Measurements from ENCODE around the gene SGCA.
A peak's percentile ranks its signal among the peaks of the same experiment; 100 is the strongest.

The SGCA gene

GRCh38 chr17:50196036-50196435 lies 30.2 kb downstream of the SGCA start:
- no peak for DNase-seq

- DNase-seq: peak; percentile 93
Observed at GRCh38 chr17:50196826-50197225, 31.0 kb downstream of the SGCA start.

DNA sequence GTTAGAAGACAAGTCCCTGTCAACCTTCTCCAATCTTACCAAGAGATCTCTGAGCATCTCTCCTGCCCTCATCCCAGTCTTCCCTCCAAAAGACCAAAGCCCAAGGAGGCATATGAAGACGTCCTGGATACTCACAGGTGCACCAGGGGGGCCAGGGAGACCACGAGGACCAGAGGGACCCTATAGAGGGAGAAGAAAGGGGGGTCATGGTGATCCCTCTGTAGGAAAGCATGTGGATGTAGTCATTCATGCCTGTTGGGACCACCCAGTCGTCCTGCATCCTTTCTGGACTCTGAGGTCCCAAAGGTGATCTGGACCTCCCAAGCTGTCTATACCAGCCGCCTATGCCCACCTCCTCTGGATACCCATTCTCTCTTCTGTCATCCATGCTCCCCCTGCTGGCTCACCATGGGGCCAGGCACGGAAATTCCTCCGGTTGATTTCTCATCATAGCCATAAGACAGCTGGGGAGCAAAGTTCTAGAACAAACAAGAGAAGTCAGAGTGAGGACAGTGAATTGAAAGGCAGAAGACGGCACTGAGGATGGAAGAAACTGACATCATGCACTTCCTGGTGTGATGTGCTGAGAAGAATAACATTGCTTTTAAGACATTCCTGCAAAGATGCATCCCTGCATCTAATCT lies 32.3 kb downstream of the SGCA start:
- peak; percentile 66 for DNase-seq

DNA sequence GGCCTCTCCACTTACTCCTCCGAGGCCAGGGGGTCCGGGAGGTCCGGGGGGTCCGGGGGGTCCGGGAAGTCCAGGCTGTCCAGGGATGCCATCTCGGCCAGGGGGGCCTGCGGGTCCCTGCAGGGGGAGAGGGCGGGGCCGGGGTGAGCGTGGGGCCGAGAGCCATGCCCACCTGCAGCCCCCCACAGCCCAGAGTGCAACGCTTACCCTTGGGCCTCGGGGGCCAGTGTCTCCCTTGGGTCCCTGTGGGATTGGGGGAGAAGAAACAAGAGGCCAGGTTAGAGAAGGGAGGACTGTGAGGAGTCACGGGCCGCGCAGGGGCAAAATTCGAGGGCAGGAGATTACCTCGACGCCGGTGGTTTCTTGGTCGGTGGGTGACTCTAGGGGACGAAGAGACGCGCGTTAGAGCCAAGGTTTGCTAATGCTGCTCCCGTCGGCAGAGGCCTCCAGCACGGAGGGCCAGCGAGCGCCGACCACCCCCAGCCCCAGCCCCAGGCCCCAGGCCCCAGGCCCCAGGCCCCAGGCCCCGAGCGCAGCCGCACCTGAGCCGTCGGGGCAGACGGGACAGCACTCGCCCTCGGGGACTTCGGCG lies 33.5 kb downstream of the SGCA start:
- peak; percentile 56 for DNase-seq

DNA sequence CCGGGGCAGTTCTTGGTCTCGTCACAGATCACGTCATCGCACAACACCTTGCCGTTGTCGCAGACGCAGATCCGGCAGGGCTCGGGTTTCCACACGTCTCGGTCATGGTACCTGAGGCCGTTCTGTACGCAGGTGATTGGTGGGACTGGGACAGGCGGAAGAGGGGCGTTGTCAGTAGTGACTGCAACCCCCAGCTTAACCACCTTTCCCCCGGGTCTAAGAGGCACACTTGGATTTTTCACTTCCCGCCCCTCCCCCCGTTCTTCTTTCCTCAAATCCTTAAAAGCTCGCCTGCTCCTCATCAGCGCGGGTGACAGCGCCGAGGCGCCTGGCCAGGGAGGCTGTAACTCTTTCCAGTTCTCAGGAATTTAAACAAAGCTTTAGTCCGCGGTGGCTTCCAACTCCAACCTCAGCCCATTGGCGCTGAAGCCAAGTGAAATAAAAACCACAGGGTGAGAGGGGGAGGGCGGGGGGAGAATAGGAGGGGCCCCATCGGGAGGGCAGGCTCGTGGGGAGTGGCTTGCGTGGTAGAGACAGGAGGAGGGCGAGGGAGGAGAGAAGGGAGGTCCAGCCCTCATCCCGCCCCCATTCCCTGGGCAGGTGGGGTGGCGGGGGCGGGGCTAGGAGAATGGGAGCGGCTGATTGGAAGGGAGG lies 34.1 kb downstream of the SGCA start:
- DNase-seq: peak; percentile 96

GRCh38 chr17:50200457-50201275 lies 34.9 kb downstream of the SGCA start:
- peak; percentile 89 for DNase-seq

- peak; percentile 97 for DNase-seq
Observed at GRCh38 chr17:50201276-50201854, 35.6 kb downstream of the SGCA start, which contains the start of gene COL1A1. Gene COL1A1, minus strand, starts transcription at chr17:50201631. Its CDS starts 118 bp downstream, at chr17:50201513.

GRCh38 chr17:50203086-50203485 lies 37.3 kb downstream of the SGCA start:
- peak; percentile 89 for DNase-seq

DNA sequence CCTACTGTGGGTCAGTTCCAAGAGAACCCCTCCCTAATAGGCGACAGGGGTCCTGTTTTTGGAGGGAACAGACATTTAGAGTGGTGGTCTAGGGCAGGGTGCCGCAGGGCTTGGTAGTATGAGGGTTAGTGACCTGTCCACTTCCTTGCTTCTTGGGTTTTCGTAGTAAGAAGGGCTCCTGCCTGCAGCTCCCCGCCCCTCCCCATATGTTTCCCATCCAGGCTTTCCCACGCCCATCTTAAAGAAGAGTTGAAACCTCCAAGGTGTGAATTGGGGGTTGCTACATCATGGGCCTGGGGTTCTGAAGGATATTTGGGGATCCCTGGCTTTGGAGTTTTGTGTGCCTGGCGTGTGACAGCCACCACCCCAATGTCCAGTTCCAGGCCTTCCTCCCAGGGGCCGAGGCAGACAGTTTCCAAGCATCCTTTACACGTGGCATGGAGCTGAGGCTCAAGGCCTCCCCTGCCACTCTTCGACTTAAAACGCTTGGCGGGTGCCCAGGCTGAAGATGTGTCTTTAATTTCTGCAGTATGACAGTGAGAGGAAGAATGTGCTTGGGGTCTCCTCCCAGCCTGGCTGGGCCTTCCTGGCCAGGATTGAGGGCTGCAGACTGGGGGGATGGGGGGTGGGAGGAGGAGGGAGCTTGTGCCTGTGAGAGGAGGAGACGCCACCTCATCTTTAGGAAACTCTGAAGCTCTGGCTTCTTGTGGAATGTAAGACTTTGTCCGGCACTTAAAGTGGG lies 38.0 kb downstream of the SGCA start:
- DNase-seq: peak; percentile 100

- no peak for DNase-seq
Observed at GRCh38 chr17:50204431-50204830, 38.6 kb downstream of the SGCA start.

GRCh38 chr17:50205111-50205962 lies 39.5 kb downstream of the SGCA start:
- peak; percentile 31 for DNase-seq

DNA sequence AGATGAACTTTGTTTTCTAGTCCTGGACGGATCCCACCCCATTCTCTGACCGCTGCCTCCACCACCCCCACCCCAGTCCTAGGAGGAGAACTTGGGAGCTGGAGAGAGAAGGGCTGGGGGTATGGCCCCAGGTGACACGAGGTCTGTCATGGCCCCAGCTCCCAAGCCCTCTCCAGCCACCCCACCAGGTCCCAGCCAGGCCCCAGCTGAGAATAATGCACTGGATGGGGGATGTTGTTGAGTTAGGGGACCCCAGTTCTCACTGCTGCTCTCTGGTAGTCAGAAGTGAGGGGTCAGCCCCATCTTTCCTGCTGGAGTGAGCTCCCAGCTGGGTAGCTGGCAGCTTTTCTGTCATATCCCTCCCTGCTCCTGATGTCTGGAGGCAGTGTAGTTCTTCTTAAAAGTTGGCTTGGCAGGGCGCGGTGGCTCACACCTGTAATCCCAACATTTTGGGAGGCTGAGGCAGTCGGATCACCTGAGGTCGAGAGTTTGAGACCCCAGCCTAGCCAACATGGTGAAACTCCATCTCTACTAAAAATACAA lies 40.2 kb downstream of the SGCA start:
- no peak for DNase-seq

- peak; percentile 74 for DNase-seq
Observed at GRCh38 chr17:50206604-50207293, 40.9 kb downstream of the SGCA start.

- DNase-seq: no peak
Observed at GRCh38 chr17:50207315-50207714, 41.5 kb downstream of the SGCA start.

- DNase-seq: no peak
Observed at GRCh38 chr17:50207792-50208567, 42.2 kb downstream of the SGCA start.

- no peak for DNase-seq
Observed at GRCh38 chr17:50208611-50209061, 42.8 kb downstream of the SGCA start.

DNA sequence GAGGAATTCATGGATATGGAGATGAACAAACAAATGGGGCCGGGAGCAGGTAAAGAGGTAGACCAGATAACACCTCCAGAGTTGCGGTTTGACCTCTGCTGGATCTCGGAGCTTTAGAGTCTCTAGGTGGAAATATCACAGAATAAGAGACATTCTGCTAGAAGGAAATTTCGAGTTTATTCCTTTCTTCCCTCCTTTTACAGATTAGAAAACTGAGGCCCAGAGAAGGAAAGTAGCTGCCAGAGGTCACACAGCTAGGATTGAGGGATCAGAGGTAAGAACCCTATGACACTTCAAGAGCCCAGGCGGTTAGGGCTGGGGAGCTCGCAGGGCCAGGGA lies 43.3 kb downstream of the SGCA start:
- DNase-seq: no peak

- peak; percentile 99 for DNase-seq
Observed at GRCh38 chr17:50209472-50210239, 43.9 kb downstream of the SGCA start.

Measured in fibroblast of skin of right biceps (primary cell).